ENCODE results near the gene ZNF316. TPM values are rescaled to one million over a fixed set of nuclear protein-coding genes. Genes with fewer than 3 reads are reported as not detected.

The ZNF316 gene
- total and polyA plus RNA-seq, 2 experiments from 2014 or later = 1.1 to 17.4 TPM

GRCh38 chr7:6639627-6640026 is 2.5 kb downstream of the ZNF316 start:
- Histone ChIP-seq H3K4me2 (no peak overlapping the region), H3K79me2 (replicated peaks; ENCODE audit: insufficient read depth) (no peaks in the 10 kb centered on the region), H3K36me3 (ENCODE audit: insufficient read depth) (no peaks in the 10 kb centered on the region), H3K27me3 (ENCODE audit: insufficient read depth) (no peaks in the 10 kb centered on the region), H3K9me2 (ENCODE audit: insufficient read depth) (no peaks in the 10 kb centered on the region), H3F3A (replicated peaks; ENCODE audit: low read depth) (no peaks in the 10 kb centered on the region), H2AFZ (no peak overlapping the region), H3K4me1 (ENCODE audit: insufficient read depth) (no peaks in the 10 kb centered on the region; the same call in 1 of the 2 replicates), H3K27ac (ENCODE audit: low read depth) (no peak overlapping the region), H4K20me1 (replicated peaks; ENCODE audit: insufficient read depth) (no peaks in the 10 kb centered on the region; the same call in 1 of the 2 replicates), H3K4me3 (no peak overlapping the region)
- Mint-ChIP-seq H3K9me3 (no peaks in the 10 kb centered on the region), H3K27ac (no peak overlapping the region), H3K27me3 (ENCODE audit: insufficient read depth, low read depth, poor library complexity) (peaks cover 27% of the 10 kb centered on the region), H3K36me3 (ENCODE audit: low read depth) (peaks cover 9% of the 10 kb centered on the region), H3K4me1 (peaks cover 18% of the 10 kb centered on the region; the same call in 2 of the 3 replicates), H3K4me3 (peak overlapping the region; percentile 7; the same call in 1 of the 3 replicates)
- no peak for TF ChIP-seq STAT1 (IDR thresholded peaks at IDR 0.05; ENCODE audit: unreplicated experiment)
- no peak for DNase-seq (ENCODE audit: low spot score)
- ATAC-seq = no peak

GRCh38 chr7:6640246-6640721 is 3.2 kb downstream of the ZNF316 start:
- DNase-seq (ENCODE audit: low spot score) = peak; percentile 88
- H3K4me3 Mint-ChIP-seq = peak overlapping the region; percentile 7; the same call in 1 of the 3 replicates
- no peak for TF ChIP-seq POLR2AphosphoS5 (IDR thresholded peaks at IDR 0.05; ENCODE audit: low read depth)
- no peak for TF ChIP-seq EZH2 (IDR thresholded peaks at IDR 0.05; ENCODE audit: low read depth, unreplicated experiment)
- TF ChIP-seq ZNF462 (CRISPR knock-in tag; IDR thresholded peaks at IDR 0.05) = no peak
- TF ChIP-seq REST (IDR thresholded peaks at IDR 0.05; ENCODE audit: unreplicated experiment) = no peak
- no peak for TF ChIP-seq ZNF114 (CRISPR knock-in tag; IDR thresholded peaks at IDR 0.05)
- no peak for TF ChIP-seq CTCF (conservative IDR thresholded peaks at IDR 0.05; ENCODE audit: low read depth in 2 of 2)
- TF ChIP-seq ETS1 (IDR thresholded peaks at IDR 0.05) = no peak
- no peak for TF ChIP-seq NANOG (IDR thresholded peaks at IDR 0.05; ENCODE audit: borderline replicate concordance)
- TF ChIP-seq STAT1 (IDR thresholded peaks at IDR 0.05; ENCODE audit: unreplicated experiment) = no peak

More at GRCh38 chr7:6640246-6640721, 3.2 kb downstream of the ZNF316 start:
- Histone ChIP-seq H4K20me1 (replicated peaks; ENCODE audit: insufficient read depth) (no peaks in the 10 kb centered on the region; the same call in 1 of the 2 replicates), H3K36me3 (ENCODE audit: insufficient read depth) (no peaks in the 10 kb centered on the region), H3K4me2 (no peak overlapping the region), H3K9me2 (ENCODE audit: insufficient read depth) (no peaks in the 10 kb centered on the region), H3K27ac (ENCODE audit: low read depth) (no peak overlapping the region), H3K4me3 (no peak overlapping the region), H2AFZ (no peak overlapping the region), H3K4me1 (ENCODE audit: insufficient read depth) (no peaks in the 10 kb centered on the region; the same call in 1 of the 2 replicates), H3K27me3 (ENCODE audit: insufficient read depth) (no peaks in the 10 kb centered on the region), H3F3A (replicated peaks; ENCODE audit: low read depth) (no peaks in the 10 kb centered on the region), H3K79me2 (replicated peaks; ENCODE audit: insufficient read depth) (no peaks in the 10 kb centered on the region)
- H3K9me3 Mint-ChIP-seq = no peaks in the 10 kb centered on the region
- H3K4me1 Mint-ChIP-seq = peaks cover 18% of the 10 kb centered on the region; the same call in 2 of the 3 replicates
- ATAC-seq = peak; percentile 84
- peaks cover 9% of the 10 kb centered on the region for H3K36me3 Mint-ChIP-seq (ENCODE audit: low read depth)
- peaks cover 27% of the 10 kb centered on the region for H3K27me3 Mint-ChIP-seq (ENCODE audit: insufficient read depth, low read depth, poor library complexity)
- peak overlapping the region; percentile 70 for H3K27ac Mint-ChIP-seq

Measured in GM23338 (cell line).